GM15510 (cell line): ENCODE measurements around the gene TEX14.

Source experiments
- POLR2A ChIP-seq: IDR thresholded peaks from 3 replicates; pipeline ENCODE4 v1.6.1; 2011; ENCODE audit warnings: borderline replicate concordance; ENCODE audit not compliant: insufficient read length; ENCODE audit errors: extremely low read depth

TEX14 gene

GRCh38 chr17:58514770-58515157 lies 177.1 kb downstream of the TEX14 start:
- no peak for TF ChIP-seq POLR2A

GRCh38 chr17:58513965-58514769 lies 177.7 kb downstream of the TEX14 start, which contains the start of gene MTMR4:
MTMR4 (minus strand) TSS chr17:58514638; CDS start chr17:58514407, 231 bp downstream.
- TF ChIP-seq POLR2A: peak; percentile 61

DNA sequence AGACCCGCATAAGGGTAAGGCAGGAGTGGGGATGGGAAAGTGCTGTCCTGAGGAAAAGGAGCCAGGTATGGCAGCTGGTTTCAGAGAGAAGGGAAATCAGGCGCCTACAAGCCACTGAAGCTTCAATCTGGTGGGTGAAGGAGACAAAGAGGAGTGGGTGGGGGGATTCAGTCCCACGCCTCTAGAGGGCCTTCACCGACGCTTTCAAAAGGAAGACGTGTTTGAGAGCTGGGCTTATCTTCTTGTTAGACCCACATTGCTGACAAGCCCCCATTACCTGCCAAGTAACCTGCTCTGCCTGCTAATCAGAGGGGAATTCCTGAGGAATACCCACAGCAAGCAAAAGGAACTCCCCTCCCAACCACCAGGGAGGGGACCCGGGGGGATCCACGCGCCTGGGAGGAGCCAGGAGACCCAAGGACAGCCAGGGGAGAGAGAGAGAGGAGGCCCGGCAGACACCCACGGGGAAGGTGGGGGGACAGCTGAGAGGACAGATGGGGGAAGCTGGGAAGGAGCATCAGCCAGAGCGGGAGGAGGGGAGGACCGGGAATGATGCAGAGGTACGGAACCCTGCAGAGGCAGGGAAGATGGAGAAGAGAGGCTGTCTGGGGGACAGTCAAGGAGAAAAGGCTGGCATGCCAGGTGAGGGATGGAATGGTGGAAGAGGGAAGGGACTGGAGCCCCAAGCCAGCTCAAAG lies 178.4 kb downstream of the TEX14 start:
- TF ChIP-seq POLR2A: no peak

DNA sequence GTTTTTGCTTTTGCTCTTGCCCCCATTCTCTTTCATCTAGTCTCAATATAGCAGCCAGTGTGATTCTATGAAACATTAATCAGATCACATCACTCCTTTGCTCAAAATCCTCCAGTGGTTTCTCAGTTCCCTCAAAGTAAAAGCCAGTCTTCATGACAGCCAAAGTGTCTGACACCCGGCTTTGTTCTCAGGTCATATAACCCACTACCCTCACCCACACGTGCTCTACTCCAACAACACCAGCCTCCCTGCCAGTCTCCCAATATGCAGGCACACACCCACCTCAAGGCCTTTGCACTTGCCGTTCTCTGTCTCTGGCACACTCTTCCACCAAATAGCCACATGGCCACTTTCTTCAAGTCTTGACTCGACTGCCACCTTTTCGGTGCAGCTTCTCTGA lies 181.8 kb downstream of the TEX14 start:
- TF ChIP-seq POLR2A: no peak

DNA sequence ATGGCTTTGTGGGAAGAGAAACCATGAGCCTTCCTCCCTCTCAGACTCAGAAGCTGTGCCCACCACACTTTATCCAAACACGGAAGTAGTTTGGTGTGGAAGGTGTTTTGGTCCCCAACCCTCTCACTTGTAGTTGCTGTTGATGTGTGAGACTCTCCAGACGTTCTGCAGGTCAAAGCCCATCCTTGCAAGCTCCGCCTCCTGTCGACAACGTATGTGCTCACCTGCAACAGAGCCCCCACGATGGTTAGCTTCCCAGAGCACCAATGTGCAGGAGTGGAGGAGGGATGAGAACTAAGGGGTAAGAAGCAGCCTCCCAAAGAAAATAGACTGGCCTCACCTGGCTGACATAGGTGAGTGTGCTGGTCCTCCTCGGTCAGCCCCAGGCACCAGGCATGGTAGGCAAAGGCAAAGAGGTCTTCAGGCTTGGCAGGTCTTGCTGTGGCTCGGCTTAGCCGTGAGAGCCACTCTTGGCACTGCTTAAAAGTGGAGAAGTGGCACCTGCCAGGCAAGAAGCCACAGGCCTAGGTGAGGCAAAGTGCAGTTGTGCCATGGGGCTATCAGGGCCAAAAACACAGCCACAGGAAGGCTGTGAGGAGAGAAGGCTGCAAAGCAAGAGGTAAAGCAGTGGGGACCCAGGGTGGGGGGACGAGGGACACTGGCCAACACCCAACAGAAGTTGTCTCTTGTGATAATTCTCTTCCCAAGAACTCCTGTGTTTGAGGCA lies 183.3 kb downstream of the TEX14 start:
- no peak for TF ChIP-seq POLR2A

- TF ChIP-seq POLR2A: no peak
These were observed 184.7 kb downstream of the TEX14 start for GRCh38 chr17:58507123-58507634.
